Tibial nerve (tissue), 4 donors: Measurements from ENCODE around the gene HSD17B1. TPM values are rescaled to one million over a fixed set of nuclear protein-coding genes. Genes with fewer than 3 reads are reported as not detected.

Experiments used
- DNase-seq, 2 donors: peaks; one replicate each; pipeline ENCODE4 v3.0.0-alpha.2; 2019; ENCODE audit warnings: low spot score in 2 of 2
- H3K27ac ChIP-seq, 4 donors: fragments of 200-600 bp; sonication (generic) in 3 of 4; one replicate each; pipeline ENCODE4 v1.5.1; 2017 to 2019; ENCODE audit warnings: mild to moderate bottlenecking in 1 of 4
- H3K27me3 ChIP-seq, 2 donors: fragments of 200-600 bp; sonication (generic) in 1 of 2; one replicate each; pipeline versions ENCODE4 v1.5.1 to v1.6.0; 2017 to 2019
- H3K36me3 ChIP-seq, 3 donors: fragments of 200-600 bp; sonication (generic); one replicate each; pipeline ENCODE4 v1.5.1; 2018 to 2019
- H3K4me1 ChIP-seq, 4 donors: fragments of 200-600 bp; sonication (generic) in 3 of 4; one replicate each; pipeline ENCODE4 v1.5.1; 2017 to 2019
- H3K4me3 ChIP-seq, 4 donors: fragments of 200-600 bp; sonication (generic) in 3 of 4; one replicate each; pipeline ENCODE4 v1.5.1; 2017 to 2019; ENCODE audit warnings: mild to moderate bottlenecking in 1 of 4, moderate library complexity in 1 of 4
- H3K9me3 ChIP-seq, 4 donors: fragments of 200-600 bp; sonication (generic) in 3 of 4; one replicate each; pipeline ENCODE4 v1.5.1; 2017 to 2019
- CTCF ChIP-seq, 5 experiments: fragments of 200-600 bp in 3 of 5; fragments of 450-650 bp in 2 of 5; sonication (generic) in 3 of 5; IDR thresholded peaks; one replicate each; pipeline ENCODE4 v1.5.1; 2016 to 2019; ENCODE audit warnings: antibody characterized with exemption in 5 of 5, mild to moderate bottlenecking in 3 of 5, moderate library complexity in 2 of 5
- EP300 ChIP-seq, 2 donors: sonication (generic); formaldehyde crosslinking; IDR thresholded peaks; one replicate each; pipeline ENCODE4 v1.6.1; 2017; ENCODE audit warnings: antibody characterized with exemption in 2 of 2, mild to moderate bottlenecking in 1 of 2
- POLR2A ChIP-seq, 2 donors: fragments of 450-650 bp; IDR thresholded peaks; one replicate each; pipeline ENCODE4 v1.6.1; 2017; ENCODE audit warnings: antibody characterized with exemption in 2 of 2, mild to moderate bottlenecking in 2 of 2, moderate library complexity in 2 of 2
- WGBS, 2 donors: methylation state at CpG; one replicate each; pipeline ENCODE4 v1.1.5; 2018; 5-methylcytosine and 5-hydroxymethylcytosine counted together
- total RNA-seq, 4 donors: library from RNA; depleted of rRNA; stranded (reverse); fragments of >200 nt; gene quantifications; one replicate each; pipeline ENCODE4 v1.1.0, GENCODE V29; 2016

Gene HSD17B1
- total RNA-seq, 4 donors from 2014 or later: 0.78 to 4.4 (median 3.7) TPM

DNA sequence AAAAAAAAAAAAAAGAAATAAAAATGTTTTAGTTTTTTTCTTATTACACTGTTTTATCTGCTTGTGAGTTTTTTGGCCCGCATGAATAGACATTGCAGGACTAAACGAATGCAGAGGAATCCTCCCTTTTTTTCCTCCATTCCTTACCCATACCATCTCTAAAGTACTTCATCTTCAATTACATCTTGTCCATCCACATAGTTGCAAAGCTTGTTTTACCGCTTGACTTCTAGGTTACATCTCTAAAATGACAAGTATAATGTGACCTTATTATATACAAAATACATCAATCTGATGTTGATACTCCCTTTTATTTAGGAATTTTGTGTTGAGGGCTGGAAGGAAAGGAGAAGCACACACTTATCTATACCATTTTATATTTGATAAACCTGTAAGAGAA is 43.7 kb downstream of the HSD17B1 start:
- no peak for DNase-seq
- H3K36me3 ChIP-seq: peaks cover 0 to 18% (median 2%) of the 10 kb centered on the region in 3 donors
- H3K9me3 ChIP-seq: no peaks in the 10 kb centered on the region
- no peak overlapping the region for H3K4me3 ChIP-seq
- H3K27ac ChIP-seq: no peak overlapping the region
- peaks cover 0 to 10% (median 0%) of the 10 kb centered on the region in 4 donors for H3K4me1 ChIP-seq
- 80 to 84% methylated on average over 3 of the region's 3 CpGs for WGBS, 2 donors
- no peaks in the 10 kb centered on the region for H3K27me3 ChIP-seq
- no peak for TF ChIP-seq POLR2A (IDR thresholded peaks at IDR 0.05)
- no peak for TF ChIP-seq EP300 (IDR thresholded peaks at IDR 0.05)
- no peak for TF ChIP-seq CTCF (IDR thresholded peaks at IDR 0.05)

GRCh38 chr17:42598905-42599304 is 46.2 kb downstream of the HSD17B1 start:
- no peak for DNase-seq

GRCh38 chr17:42603318-42603717 is 50.6 kb downstream of the HSD17B1 start:
- no peak overlapping the region for H3K4me3 ChIP-seq
- TF ChIP-seq EP300 (IDR thresholded peaks at IDR 0.05) (no peak), CTCF (IDR thresholded peaks at IDR 0.05) (no peak), POLR2A (IDR thresholded peaks at IDR 0.05) (no peak)
- H3K27ac ChIP-seq: no peak overlapping the region
- WGBS, 2 donors: 79 to 83% methylated on average over 7 of the region's 7 CpGs
- no peaks in the 10 kb centered on the region for H3K27me3 ChIP-seq
- no peaks in the 10 kb centered on the region for H3K9me3 ChIP-seq
- peaks cover 0 to 67% (median 26%) of the 10 kb centered on the region in 4 donors for H3K4me1 ChIP-seq
- no peak for DNase-seq
- no peaks in the 10 kb centered on the region for H3K36me3 ChIP-seq

More at GRCh38 chr17:42598905-42599304, 46.2 kb downstream of the HSD17B1 start:
- 54% methylated on average over 2 of the region's 2 CpGs for WGBS, 2 donors
- Histone ChIP-seq H3K4me1 (peaks cover 0 to 23% (median 0%) of the 10 kb centered on the region in 4 donors), H3K27me3 (no peaks in the 10 kb centered on the region), H3K36me3 (peaks cover 0 to 12% (median 0%) of the 10 kb centered on the region in 3 donors), H3K4me3 (no peak overlapping the region), H3K9me3 (no peaks in the 10 kb centered on the region), H3K27ac (no peak overlapping the region)
- TF ChIP-seq CTCF (IDR thresholded peaks at IDR 0.05): no peak
- no peak for TF ChIP-seq POLR2A (IDR thresholded peaks at IDR 0.05)
- no peak for TF ChIP-seq EP300 (IDR thresholded peaks at IDR 0.05)

Other genes starting within 250 kb of the HSD17B1 start
- gene STAT3, start 164.5 kb upstream of the HSD17B1 start, total RNA-seq: 100 to 1,000 TPM; 133 to 322 (median 188) TPM
- 100 to 1,000 TPM; 441 to 784 (median 706) TPM for gene CAVIN1, start 129.7 kb upstream of the HSD17B1 start, total RNA-seq
- 100 to 1,000 TPM in 1 of 4 donors, 10 to 100 TPM in 3; 81.6 to 126 (median 96.6) TPM for gene ATP6V0A1, start 94.0 kb upstream of the HSD17B1 start, total RNA-seq
- gene NAGLU, start 16.7 kb upstream of the HSD17B1 start, total RNA-seq: 100 to 1,000 TPM in 1 of 4 donors, 10 to 100 TPM in 3; 52.3 to 115 (median 67.3) TPM
- gene COASY, start 9.2 kb downstream of the HSD17B1 start, total RNA-seq: 10 to 100 TPM; 22.9 to 33.9 (median 25.5) TPM
- 10 to 100 TPM; 31.8 to 44.4 (median 39.1) TPM for gene MLX, start 14.2 kb downstream of the HSD17B1 start, total RNA-seq
- gene PSMC3IP, start 24.8 kb downstream of the HSD17B1 start, total RNA-seq: 1 to 10 TPM; 4.9 to 9.0 (median 7.4) TPM
- gene RETREG3, start 56.5 kb downstream of the HSD17B1 start, total RNA-seq: 10 to 100 TPM; 43.1 to 61.8 (median 57.7) TPM
- 10 to 100 TPM; 15.3 to 45.6 (median 21.6) TPM for gene TUBG1, start 56.8 kb downstream of the HSD17B1 start, total RNA-seq
- 10 to 100 TPM; 48.2 to 92.4 (median 77.6) TPM for gene TUBG2, start 106.4 kb downstream of the HSD17B1 start, total RNA-seq
- 10 to 100 TPM; 32.4 to 57.7 (median 46.1) TPM for gene PLEKHH3, start 124.1 kb downstream of the HSD17B1 start, total RNA-seq
- gene CCR10, start 128.9 kb downstream of the HSD17B1 start, total RNA-seq: 10 to 100 TPM in 1 of 4 donors, 1 to 10 TPM in 3; 3.7 to 11.1 (median 7.1) TPM
- 10 to 100 TPM in 2 of 4 donors, 1 to 10 TPM in 2; 6.3 to 21.0 (median 12.6) TPM for gene CNTNAP1, start 129.6 kb downstream of the HSD17B1 start, total RNA-seq
- 100 to 1,000 TPM in 2 of 4 donors, 10 to 100 TPM in 2; 73.8 to 128 (median 109) TPM for gene EZH1, start 192.1 kb downstream of the HSD17B1 start, total RNA-seq
- gene RAMP2, start 208.3 kb downstream of the HSD17B1 start, total RNA-seq: 100 to 1,000 TPM in 1 of 4 donors, 10 to 100 TPM in 3; 32.6 to 113 (median 51.4) TPM
- gene VPS25, start 220.5 kb downstream of the HSD17B1 start, total RNA-seq: 10 to 100 TPM; 24.5 to 44.7 (median 38.2) TPM
- 10 to 100 TPM in 2 of 4 donors, 1 to 10 TPM in 2; 3.6 to 15.6 (median 9.1) TPM for gene WNK4, start 227.7 kb downstream of the HSD17B1 start, total RNA-seq
- gene COA3, start 245.8 kb downstream of the HSD17B1 start, total RNA-seq: 10 to 100 TPM; 58.2 to 91.7 (median 62.6) TPM
- under 1 TPM in 1 of 4 donors, not detected in 3; 0.22 TPM for gene CNTD1, start 245.9 kb downstream of the HSD17B1 start, total RNA-seq